Breast epithelium (tissue), 4 donors: ENCODE results near the gene SEMA4C. TPM values are rescaled to one million over a fixed set of nuclear protein-coding genes. Genes with fewer than 3 reads are reported as not detected.

ENCODE experiments used
- DNase-seq, 2 donors: peaks; one replicate each; pipeline ENCODE4 v3.0.0-alpha.2; 2019; ENCODE audit warnings: low spot score in 2 of 2
- H3K27ac ChIP-seq, 2 donors: fragments of 200-600 bp; sonication (generic) in 1 of 2; one replicate each; pipeline ENCODE4 v1.5.1; 2016 to 2019; ENCODE audit warnings: mild to moderate bottlenecking in 1 of 2
- H3K27me3 ChIP-seq, 2 donors: fragments of 200-600 bp; sonication (generic) in 1 of 2; one replicate each; pipeline versions ENCODE4 v1.5.1 to v1.6.0; 2017 to 2019; ENCODE audit warnings: control low read depth in 1 of 2, mild to moderate bottlenecking in 1 of 2
- H3K36me3 ChIP-seq: fragments of 200-600 bp; one replicate; pipeline ENCODE4 v1.5.1; 2019
- H3K4me1 ChIP-seq, 2 donors: fragments of 200-600 bp; sonication (generic); one replicate each; pipeline ENCODE4 v1.5.1; 2016 to 2019; ENCODE audit warnings: control low read depth in 1 of 2
- H3K4me3 ChIP-seq, 3 donors: fragments of 200-600 bp; sonication (generic); 1 replicate in 2 of 3; 2 replicates in 1 of 3; pipeline ENCODE4 v1.5.1; 2016 to 2019; ENCODE audit warnings: mild to moderate bottlenecking in 3 of 3, moderate library complexity in 2 of 3
- H3K9me3 ChIP-seq, 2 donors: fragments of 200-600 bp; sonication (generic) in 1 of 2; one replicate each; pipeline ENCODE4 v1.5.1; 2016 to 2019; ENCODE audit warnings: control low read depth in 1 of 2
- CTCF ChIP-seq, 3 donors: fragments of 450-650 bp; IDR thresholded peaks; one replicate each; pipeline ENCODE4 v1.5.1; 2016 to 2017; ENCODE audit warnings: antibody characterized with exemption in 3 of 3, mild to moderate bottlenecking in 3 of 3, moderate library complexity in 3 of 3
- POLR2A ChIP-seq: fragments of 450-650 bp; IDR thresholded peaks from one replicate; pipeline ENCODE4 v1.6.1; 2016; ENCODE audit warnings: antibody characterized with exemption, mild to moderate bottlenecking, moderate library complexity
- POLR2AphosphoS5 ChIP-seq, 3 donors: sonication (generic); formaldehyde crosslinking; IDR thresholded peaks; one replicate each; pipeline ENCODE4 v1.6.1; 2017; ENCODE audit warnings: antibody characterized with exemption in 3 of 3
- intact Hi-C: fragments of 100-400 bp; cut with DNase I; formaldehyde crosslinking; loops from one replicate; pipeline ENCODE4 v1.15.1; 2023; ENCODE audit warnings: low total_unique reads
- total RNA-seq, 3 donors: library from RNA; depleted of rRNA; stranded (reverse); fragments of >200 nt; gene quantifications; one replicate each; pipeline ENCODE4 v1.1.0, GENCODE V29; 2016

SEMA4C gene
- total RNA-seq, 3 donors from 2014 or later, result 17.9 to 37.3 (median 31.5) TPM

- TF ChIP-seq POLR2A (no peak), CTCF (IDR thresholded peaks at IDR 0.05) (no peak), POLR2AphosphoS5 (IDR thresholded peaks at IDR 0.05) (no peak)
- DNase-seq, result no peak
- H3K4me1 ChIP-seq, result no peaks in the 10 kb centered on the region
- H3K27ac ChIP-seq, result peak overlapping the region; percentile 50 to 78
- H3K4me3 ChIP-seq, result peak overlapping the region in 2 of 3 donors; percentile 20 to 37
- intact Hi-C loops, result no loop called here
- H3K36me3 ChIP-seq, result no peaks in the 10 kb centered on the region
- H3K27me3 ChIP-seq, result no peaks in the 10 kb centered on the region
- no peaks in the 10 kb centered on the region for H3K9me3 ChIP-seq
These were observed 47.0 kb upstream of the SEMA4C start for GRCh38 chr2:96916646-96917543.

- peak overlapping the region in 2 of 3 donors; percentile 20 to 37 for H3K4me3 ChIP-seq
- no peak for TF ChIP-seq POLR2A
- no peak for TF ChIP-seq CTCF (IDR thresholded peaks at IDR 0.05)
- no peak for TF ChIP-seq POLR2AphosphoS5 (IDR thresholded peaks at IDR 0.05)
These were observed 46.3 kb upstream of the SEMA4C start for GRCh38 chr2:96916156-96916630.

GRCh38 chr2:96914332-96914731, 44.5 kb upstream of the SEMA4C start:
- intact Hi-C loops, result no loop called here
- DNase-seq, result no peak
- TF ChIP-seq POLR2AphosphoS5 (IDR thresholded peaks at IDR 0.05) (no peak), POLR2A (no peak), CTCF (IDR thresholded peaks at IDR 0.05) (no peak)
- no peaks in the 10 kb centered on the region for H3K27me3 ChIP-seq
- peak overlapping the region in 1 of 3 donors; percentile 11 for H3K4me3 ChIP-seq
- no peaks in the 10 kb centered on the region for H3K36me3 ChIP-seq
- H3K4me1 ChIP-seq, result no peaks in the 10 kb centered on the region
- no peak overlapping the region for H3K27ac ChIP-seq
- no peaks in the 10 kb centered on the region for H3K9me3 ChIP-seq

More at GRCh38 chr2:96916156-96916630, 46.3 kb upstream of the SEMA4C start:
- H3K27me3 ChIP-seq, result no peaks in the 10 kb centered on the region
- peak in 1 of 2 donors; percentile 40 for DNase-seq
- no peaks in the 10 kb centered on the region for H3K36me3 ChIP-seq
- H3K27ac ChIP-seq, result peak overlapping the region; percentile 50 to 78
- intact Hi-C loops, result no loop called here
- no peaks in the 10 kb centered on the region for H3K9me3 ChIP-seq
- H3K4me1 ChIP-seq, result no peaks in the 10 kb centered on the region

- intact Hi-C loops, result no loop called here
- TF ChIP-seq POLR2A (no peak), POLR2AphosphoS5 (IDR thresholded peaks at IDR 0.05) (no peak), CTCF (IDR thresholded peaks at IDR 0.05) (no peak)
- Histone ChIP-seq H3K4me1 (no peaks in the 10 kb centered on the region), H3K27me3 (no peaks in the 10 kb centered on the region), H3K36me3 (no peaks in the 10 kb centered on the region), H3K27ac (no peak overlapping the region), H3K9me3 (no peaks in the 10 kb centered on the region), H3K4me3 (peak overlapping the region in 1 of 3 donors; percentile 11)
- no peak for DNase-seq
These were observed 43.7 kb upstream of the SEMA4C start for GRCh38 chr2:96913398-96914202.
